H1 (cell line): ENCODE results near the gene JAKMIP2.

ENCODE experiments used
- EZH2 ChIP-seq: fragments of 200-600 bp; sonication (generic); IDR thresholded peaks from 2 replicates; pipeline ENCODE4 v1.7.1; 2012; ENCODE audit warnings: low read depth, mild to moderate bottlenecking, moderate library complexity, low read length, inconsistent platforms; ENCODE audit not compliant: severe bottlenecking
- MAX ChIP-seq: IDR thresholded peaks from 2 replicates; pipeline ENCODE4 v1.6.1; 2012; ENCODE audit warnings: inconsistent platforms
- POLR2A ChIP-seq, 2 experiments: IDR thresholded peaks; 1 replicate in 1 of 2; 2 replicates in 1 of 2; pipeline ENCODE4 v1.6.1; 2011; ENCODE audit warnings: low read depth in 2 of 2, low read length in 2 of 2, mild to moderate bottlenecking in 2 of 2; ENCODE audit errors: control extremely low read depth in 1 of 2

DNA sequence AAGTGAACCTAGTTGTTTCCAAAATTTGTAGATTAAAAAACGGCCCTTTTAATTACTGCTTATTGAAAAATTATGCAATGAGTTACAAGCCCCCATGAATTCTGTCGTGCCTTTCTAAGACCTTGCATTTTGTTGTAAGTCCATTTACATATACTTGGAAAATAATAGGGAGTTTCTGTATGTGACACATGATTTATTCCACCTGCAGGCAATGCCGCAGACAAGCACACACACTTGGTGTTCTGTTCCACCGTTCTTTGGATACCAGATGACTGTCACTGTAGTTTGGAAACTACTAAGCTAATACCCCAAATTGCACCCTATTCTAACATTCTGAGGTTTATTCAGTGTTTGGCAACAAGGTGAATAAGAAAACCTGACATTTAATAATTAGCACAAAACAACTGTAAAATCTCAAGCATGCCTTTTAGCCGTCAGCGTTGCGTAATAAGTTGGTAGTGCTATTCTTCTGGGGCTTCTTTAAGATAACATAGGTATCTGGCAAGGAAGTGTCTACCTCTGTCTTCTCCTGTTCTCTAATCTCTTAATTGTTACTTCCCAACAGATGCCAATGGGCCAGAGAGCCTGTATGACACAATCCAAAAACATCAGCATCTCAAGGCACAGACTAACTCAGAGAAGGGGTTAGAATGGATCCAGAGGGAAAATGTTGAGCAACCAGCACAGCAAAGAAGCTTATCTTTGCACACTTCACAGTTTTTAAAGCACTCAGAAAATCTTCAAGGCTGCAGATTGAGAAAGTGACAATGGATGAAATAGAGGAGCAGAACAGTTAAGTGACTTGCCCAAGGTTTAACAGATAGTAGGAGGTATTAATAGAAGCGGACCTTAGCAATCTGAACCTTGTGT lies 224.4 kb downstream of the JAKMIP2 start:
- TF ChIP-seq EZH2 = no peak
- no peak for TF ChIP-seq POLR2A (IDR thresholded peaks at IDR 0.05; ENCODE audit: control extremely low read depth in 1 of 2, low read depth in 2 of 2, low read length in 2 of 2)
- no peak for TF ChIP-seq MAX
